Karpas-422 (cell line): ENCODE measurements around the gene RAB1B. TPM values are rescaled to one million over a fixed set of nuclear protein-coding genes. Genes with fewer than 3 reads are reported as not detected.

ENCODE experiments used
- DNase-seq: peaks from one replicate; pipeline ENCODE4 v3.0.0-alpha.2; 2015
- H2AFZ ChIP-seq: fragments of 200-600 bp; sonication (generic); 2 replicates; pipeline ENCODE4 v1.6.1; 2014; ENCODE audit warnings: antibody characterized with exemption, low read length, mixed read lengths
- H3K27ac ChIP-seq: fragments of 200-600 bp; sonication (generic); 2 replicates; pipeline ENCODE4 v1.5.1; 2014; ENCODE audit warnings: mild to moderate bottlenecking, low read length, moderate library complexity
- H3K27me3 ChIP-seq: fragments of 200-600 bp; sonication (generic); 2 replicates; pipeline ENCODE4 v1.6.1; 2014; ENCODE audit warnings: low read length, mixed read lengths
- H3K36me3 ChIP-seq: fragments of 200-600 bp; sonication (generic); 2 replicates; pipeline ENCODE4 v1.6.1; 2014; ENCODE audit warnings: low read length, mixed read lengths; ENCODE audit not compliant: insufficient read depth
- H3K4me1 ChIP-seq: fragments of 200-600 bp; sonication (generic); 2 replicates; pipeline ENCODE4 v1.6.1; 2014; ENCODE audit warnings: mild to moderate bottlenecking, low read length, mixed read lengths
- H3K4me2 ChIP-seq: fragments of 200-600 bp; sonication (generic); 2 replicates; pipeline ENCODE4 v1.6.1; 2014; ENCODE audit warnings: low read length, low read depth, mild to moderate bottlenecking; ENCODE audit not compliant: poor library complexity, severe bottlenecking
- H3K4me3 ChIP-seq: fragments of 200-600 bp; sonication (generic); 2 replicates; pipeline ENCODE4 v1.5.1; 2014; ENCODE audit warnings: mild to moderate bottlenecking, antibody characterized with exemption, low read length, mixed read lengths
- H3K79me2 ChIP-seq: fragments of 200-600 bp; sonication (generic); 2 replicates; pipeline ENCODE4 v1.6.1; 2014; ENCODE audit warnings: mild to moderate bottlenecking, low read length, mixed read lengths
- H3K9ac ChIP-seq: fragments of 200-600 bp; sonication (generic); 2 replicates; pipeline ENCODE4 v1.6.0; 2014; ENCODE audit warnings: low read length
- H3K9me2 ChIP-seq: fragments of 200-600 bp; sonication (generic), shearing (Covaris generic); replicated peaks from 2 replicates; pipeline ENCODE4 v1.6.0; 2014; ENCODE audit warnings: mild to moderate bottlenecking, low read length, moderate library complexity; ENCODE audit not compliant: insufficient read depth
- H3K9me3 ChIP-seq: fragments of 300-700, 200-600 bp; sonication (generic); 2 replicates; pipeline ENCODE4 v1.6.1; 2014; ENCODE audit warnings: low read length, mixed read lengths
- H4K20me1 ChIP-seq: fragments of 200-600 bp; sonication (generic); 2 replicates; pipeline ENCODE4 v1.6.1; 2014; ENCODE audit warnings: mild to moderate bottlenecking, antibody characterized with exemption, low read length, low read depth; ENCODE audit not compliant: insufficient read depth
- total RNA-seq: library from RNA; depleted of rRNA; stranded (reverse); fragments of >200 nt; shearing (Covaris generic); gene quantifications from 2 replicates; pipeline ENCODE4 v1.2.3, GENCODE V29; 2014; ENCODE audit warnings: low replicate concordance

RAB1B gene
- total RNA-seq, 1 experiment from 2014 or later: 56.2 TPM

- Histone ChIP-seq H3K9ac (no peak overlapping the region), H3K4me3 (no peak overlapping the region), H3K4me1 (peaks cover 34% of the 10 kb centered on the region), H3K79me2 (peaks cover 20% of the 10 kb centered on the region), H2AFZ (no peak overlapping the region), H3K9me2 (no peaks in the 10 kb centered on the region), H3K36me3 (0 out of 2 replicates have a peak, but pooled peaks cover 4% of the 10 kb centered on the region), H3K9me3 (no peaks in the 10 kb centered on the region), H3K27me3 (no peaks in the 10 kb centered on the region), H3K27ac (no peak overlapping the region), H3K4me2 (no peak overlapping the region), H4K20me1 (peaks cover 7% of the 10 kb centered on the region; the same call in 1 of the 2 replicates)
- DNase-seq: no peak
These were observed 16.2 kb downstream of the RAB1B start for GRCh38 chr11:66284526-66285078.

- Histone ChIP-seq H3K27me3 (no peaks in the 10 kb centered on the region), H3K9me3 (no peaks in the 10 kb centered on the region), H3K4me3 (no peak overlapping the region), H3K4me1 (peaks cover 42% of the 10 kb centered on the region), H3K79me2 (peaks cover 20% of the 10 kb centered on the region), H3K27ac (no peak overlapping the region), H3K9ac (no peak overlapping the region), H3K9me2 (no peaks in the 10 kb centered on the region), H4K20me1 (peaks cover 7% of the 10 kb centered on the region; the same call in 1 of the 2 replicates), H3K36me3 (0 out of 2 replicates have a peak, but pooled peaks cover 4% of the 10 kb centered on the region), H2AFZ (no peak overlapping the region), H3K4me2 (no peak overlapping the region)
- no peak for DNase-seq
These were observed 17.0 kb downstream of the RAB1B start for GRCh38 chr11:66285250-66285947.

- Histone ChIP-seq H4K20me1 (peaks cover 7% of the 10 kb centered on the region; the same call in 1 of the 2 replicates), H2AFZ (no peak overlapping the region), H3K4me2 (no peak overlapping the region), H3K9ac (no peak overlapping the region), H3K4me1 (peaks cover 41% of the 10 kb centered on the region), H3K27me3 (no peaks in the 10 kb centered on the region), H3K36me3 (0 out of 2 replicates have a peak, but pooled peaks cover 4% of the 10 kb centered on the region), H3K9me2 (no peaks in the 10 kb centered on the region), H3K9me3 (no peaks in the 10 kb centered on the region), H3K79me2 (peaks cover 20% of the 10 kb centered on the region), H3K27ac (no peak overlapping the region), H3K4me3 (no peak overlapping the region)
- DNase-seq: no peak
These were observed 18.3 kb downstream of the RAB1B start for GRCh38 chr11:66286699-66287098.

- H2AFZ ChIP-seq: no peak overlapping the region
- no peaks in the 10 kb centered on the region for H3K9me2 ChIP-seq
- no peaks in the 10 kb centered on the region for H3K27me3 ChIP-seq
- H4K20me1 ChIP-seq: 0 out of 2 replicates have a peak, but pooled peaks cover 4% of the 10 kb centered on the region
- 0 out of 2 replicates have a peak, but pooled peaks cover 4% of the 10 kb centered on the region for H3K36me3 ChIP-seq
- H3K9me3 ChIP-seq: no peaks in the 10 kb centered on the region
- peaks cover 34% of the 10 kb centered on the region for H3K4me1 ChIP-seq
- H3K4me3 ChIP-seq: peak overlapping the region; percentile 99
- H3K4me2 ChIP-seq: peak overlapping the region; percentile 80
- peak overlapping the region; percentile 98 for H3K9ac ChIP-seq
- no peak for DNase-seq
- H3K27ac ChIP-seq: no peak overlapping the region; the same call in 1 of the 2 replicates
- peaks cover 20% of the 10 kb centered on the region for H3K79me2 ChIP-seq
These were observed 18.9 kb downstream of the RAB1B start for GRCh38 chr11:66287211-66287888.

GRCh38 chr11:66287889-66288670 lies 19.6 kb downstream of the RAB1B start:
- Histone ChIP-seq H3K36me3 (0 out of 2 replicates have a peak, but pooled peaks cover 4% of the 10 kb centered on the region), H3K27ac (peak overlapping the region; percentile 68), H2AFZ (peak overlapping the region; percentile 83; the same call in 1 of the 2 replicates), H3K9me2 (no peaks in the 10 kb centered on the region), H4K20me1 (0 out of 2 replicates have a peak, but pooled peaks cover 4% of the 10 kb centered on the region), H3K9me3 (no peaks in the 10 kb centered on the region), H3K27me3 (no peaks in the 10 kb centered on the region), H3K79me2 (peaks cover 20% of the 10 kb centered on the region), H3K9ac (peak overlapping the region; percentile 98), H3K4me3 (peak overlapping the region; percentile 99), H3K4me1 (peaks cover 28% of the 10 kb centered on the region), H3K4me2 (peak overlapping the region; percentile 80)
- no peak for DNase-seq

DNA sequence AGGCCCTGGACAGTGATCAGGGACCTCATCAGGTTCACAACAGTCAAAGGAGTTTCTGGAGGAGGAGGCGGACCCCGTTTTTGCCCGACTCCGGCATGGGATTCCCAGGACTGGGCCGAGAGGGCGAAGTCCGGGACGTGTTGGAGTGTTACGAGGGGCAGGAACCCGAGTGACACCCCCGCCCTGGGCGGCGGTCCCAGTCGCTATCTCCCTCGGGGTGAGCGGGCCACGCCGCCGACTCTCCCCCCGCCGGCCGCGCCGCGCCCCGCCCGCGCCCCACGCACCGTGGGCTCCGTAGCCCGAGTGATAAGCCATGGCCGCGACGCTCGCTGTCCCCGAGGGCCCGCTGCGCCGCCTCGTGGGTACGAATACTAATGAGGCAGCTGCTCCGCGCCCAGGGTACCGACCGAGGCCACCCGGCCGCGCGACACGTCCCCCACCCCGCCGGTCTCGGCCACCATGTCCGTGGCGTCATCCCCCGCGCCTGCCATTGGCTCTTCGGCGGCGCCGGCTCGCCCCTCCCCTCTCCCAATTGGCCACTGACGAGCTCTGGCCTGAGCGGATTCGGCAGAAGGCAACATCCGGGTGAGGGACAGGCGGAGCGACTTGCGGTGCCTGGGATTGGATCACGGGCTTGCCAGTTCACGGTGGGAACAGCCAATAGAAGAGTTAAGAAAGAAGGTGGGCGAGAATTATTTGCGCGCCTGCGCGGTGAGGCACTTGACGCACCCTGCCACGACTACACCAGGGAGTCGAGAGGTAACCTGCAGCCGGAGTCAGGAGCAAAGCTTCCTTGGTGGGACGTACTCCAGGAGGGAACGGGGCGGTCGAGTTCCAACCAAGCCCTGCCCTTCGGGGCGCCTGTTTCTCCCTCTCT lies 20.5 kb downstream of the RAB1B start, which contains the start of gene YIF1A:
YIF1A (minus strand) TSS at position 473 of the 877 bp plus-strand sequence; CDS start at position 315, 158 bp downstream.
- peak within 1 kb of the TSS; percentile 94 for H3K4me2 ChIP-seq
- no peaks in the 10 kb centered on the region for H3K27me3 ChIP-seq
- peak; percentile 99 for DNase-seq
- H3K9ac ChIP-seq: peak within 1 kb of the TSS; percentile 98
- H3K9me3 ChIP-seq: no peaks in the 10 kb centered on the region
- H4K20me1 ChIP-seq: 0 out of 2 replicates have a peak, but pooled peaks cover 4% of the 10 kb centered on the region
- 0 out of 2 replicates have a peak, but pooled peaks cover 4% of the 10 kb centered on the region for H3K36me3 ChIP-seq
- H2AFZ ChIP-seq: peak within 1 kb of the TSS; percentile 83; the same call in 1 of the 2 replicates
- H3K4me3 ChIP-seq: peak within 1 kb of the TSS; percentile 99
- peaks cover 20% of the 10 kb centered on the region for H3K79me2 ChIP-seq
- H3K4me1 ChIP-seq: peaks cover 26% of the 10 kb centered on the region
- H3K9me2 ChIP-seq: no peaks in the 10 kb centered on the region
- H3K27ac ChIP-seq: peak within 1 kb of the TSS; percentile 68
